Dendritic cell treated with granulocyte-macrophage colony-stimulating factor and Interleukin-4, amounts not matched to agents 40 ng/mL and 50 ng/mL, for 4 days (primary cell): ENCODE measurements around the gene IGFBP7.
"Not testable (repeated sequence)": the region's sequence is repeated elsewhere in the genome, so short reads cannot be mapped to it uniquely, and the experiment has no call there.

Experiments
- H3K27ac Mint-ChIP-seq: one replicate; pipeline ENCODE4 v1.8.0; 2022; ENCODE audit warnings: mild to moderate bottlenecking, mixed read lengths
- H3K27me3 Mint-ChIP-seq: one replicate; pipeline ENCODE4 v1.8.0; 2022; ENCODE audit warnings: mild to moderate bottlenecking, mixed read lengths
- H3K36me3 Mint-ChIP-seq: one replicate; pipeline ENCODE4 v1.8.0; 2022; ENCODE audit warnings: low read depth, mixed read lengths
- H3K4me1 Mint-ChIP-seq: one replicate; pipeline ENCODE4 v1.8.0; 2022; ENCODE audit warnings: low read depth, mixed read lengths
- H3K4me3 Mint-ChIP-seq: one replicate; pipeline ENCODE4 v1.8.0; 2022; ENCODE audit warnings: mild to moderate bottlenecking, moderate library complexity, mixed read lengths
- H3K9me3 Mint-ChIP-seq: one replicate; pipeline ENCODE4 v1.8.0; 2022; ENCODE audit warnings: mixed read lengths
- intact Hi-C: fragments of 100-400 bp; cut with micrococcal nuclease; formaldehyde crosslinking; loops from one replicate; pipeline ENCODE4 v1.15.0; 2022

Gene IGFBP7

GRCh38 chr4:57064811-57065711 is 45.1 kb downstream of the IGFBP7 start:
- no peak overlapping the region for H3K4me3 Mint-ChIP-seq
- H3K27ac Mint-ChIP-seq: no peak overlapping the region
- intact Hi-C loops: no loop called here
- peaks cover 5% of the 10 kb centered on the region for H3K4me1 Mint-ChIP-seq
- H3K9me3 Mint-ChIP-seq: no peaks in the 10 kb centered on the region
- no peaks in the 10 kb centered on the region for H3K36me3 Mint-ChIP-seq
- H3K27me3 Mint-ChIP-seq: no peaks in the 10 kb centered on the region

GRCh38 chr4:57064120-57064519 is 46.1 kb downstream of the IGFBP7 start:
- no peak overlapping the region for H3K4me3 Mint-ChIP-seq
- no peak overlapping the region for H3K27ac Mint-ChIP-seq
- H3K9me3 Mint-ChIP-seq: no peaks in the 10 kb centered on the region
- no peaks in the 10 kb centered on the region for H3K36me3 Mint-ChIP-seq
- no peaks in the 10 kb centered on the region for H3K27me3 Mint-ChIP-seq
- peaks cover 3% of the 10 kb centered on the region for H3K4me1 Mint-ChIP-seq
- intact Hi-C loops: no loop called here

GRCh38 chr4:57063518-57063917 is 46.7 kb downstream of the IGFBP7 start:
- no peaks in the 10 kb centered on the region for H3K36me3 Mint-ChIP-seq
- no peaks in the 10 kb centered on the region for H3K9me3 Mint-ChIP-seq
- H3K27ac Mint-ChIP-seq: no peak overlapping the region
- H3K4me3 Mint-ChIP-seq: no peak overlapping the region
- H3K27me3 Mint-ChIP-seq: no peaks in the 10 kb centered on the region
- no peaks in the 10 kb centered on the region for H3K4me1 Mint-ChIP-seq
- intact Hi-C loops: no loop called here

- intact Hi-C loops: no loop called here
- Mint-ChIP-seq H3K36me3 (no peaks in the 10 kb centered on the region), H3K4me3 (no peak overlapping the region)
Measured at GRCh38 chr4:57061395-57061794, 48.8 kb downstream of the IGFBP7 start.

GRCh38 chr4:57060717-57061067 is 49.5 kb downstream of the IGFBP7 start:
- H3K27ac Mint-ChIP-seq, H3K36me3 Mint-ChIP-seq, H3K27me3 Mint-ChIP-seq, H3K4me1 Mint-ChIP-seq, H3K9me3 Mint-ChIP-seq, H3K4me3 Mint-ChIP-seq, intact Hi-C loops: not testable (repeated sequence)

More at GRCh38 chr4:57061395-57061794, 48.8 kb downstream of the IGFBP7 start:
- H3K4me1 Mint-ChIP-seq: no peaks in the 10 kb centered on the region
- no peak overlapping the region for H3K27ac Mint-ChIP-seq
- H3K27me3 Mint-ChIP-seq: no peaks in the 10 kb centered on the region
- no peaks in the 10 kb centered on the region for H3K9me3 Mint-ChIP-seq

GRCh38 chr4:57059890-57060716 is 50.1 kb downstream of the IGFBP7 start:
- intact Hi-C loops: no loop called here
- Mint-ChIP-seq H3K36me3 (no peaks in the 10 kb centered on the region), H3K4me3 (no peak overlapping the region), H3K4me1 (no peaks in the 10 kb centered on the region), H3K27me3 (no peaks in the 10 kb centered on the region), H3K9me3 (no peaks in the 10 kb centered on the region), H3K27ac (no peak overlapping the region)

- Mint-ChIP-seq H3K4me3 (no peak overlapping the region), H3K27ac (no peak overlapping the region), H3K36me3 (no peaks in the 10 kb centered on the region), H3K9me3 (no peaks in the 10 kb centered on the region), H3K27me3 (no peaks in the 10 kb centered on the region), H3K4me1 (peaks cover 16% of the 10 kb centered on the region)
- intact Hi-C loops: no loop called here
Measured at GRCh38 chr4:57055886-57056285, 54.3 kb downstream of the IGFBP7 start.

- Mint-ChIP-seq H3K27me3 (no peaks in the 10 kb centered on the region), H3K4me1 (peaks cover 19% of the 10 kb centered on the region), H3K27ac (no peak overlapping the region), H3K36me3 (no peaks in the 10 kb centered on the region), H3K4me3 (no peak overlapping the region), H3K9me3 (no peaks in the 10 kb centered on the region)
- intact Hi-C loops: no loop called here
Measured at GRCh38 chr4:57053508-57053907, 56.7 kb downstream of the IGFBP7 start.

- no peaks in the 10 kb centered on the region for H3K27me3 Mint-ChIP-seq
- peaks cover 6% of the 10 kb centered on the region for H3K9me3 Mint-ChIP-seq
- intact Hi-C loops: no loop called here
- H3K4me1 Mint-ChIP-seq: peaks cover 19% of the 10 kb centered on the region
- H3K27ac Mint-ChIP-seq: peak overlapping the region; percentile 76
- H3K36me3 Mint-ChIP-seq: no peaks in the 10 kb centered on the region
- H3K4me3 Mint-ChIP-seq: no peak overlapping the region
Measured at GRCh38 chr4:57051524-57051923, 58.7 kb downstream of the IGFBP7 start.

GRCh38 chr4:57051095-57051494 is 59.1 kb downstream of the IGFBP7 start:
- intact Hi-C loops: no loop called here
- Mint-ChIP-seq H3K36me3 (no peaks in the 10 kb centered on the region), H3K27ac (peak overlapping the region; percentile 76), H3K4me3 (peak overlapping the region; percentile 14), H3K9me3 (peaks cover 6% of the 10 kb centered on the region), H3K4me1 (peaks cover 19% of the 10 kb centered on the region), H3K27me3 (no peaks in the 10 kb centered on the region)

GRCh38 chr4:57048590-57049304 is 61.4 kb downstream of the IGFBP7 start:
- H3K27me3 Mint-ChIP-seq: no peaks in the 10 kb centered on the region
- no peaks in the 10 kb centered on the region for H3K36me3 Mint-ChIP-seq
- intact Hi-C loops: no loop called here
- H3K9me3 Mint-ChIP-seq: peaks cover 6% of the 10 kb centered on the region
- H3K4me1 Mint-ChIP-seq: peaks cover 19% of the 10 kb centered on the region
- no peak overlapping the region for H3K27ac Mint-ChIP-seq
- no peak overlapping the region for H3K4me3 Mint-ChIP-seq

GRCh38 chr4:57047046-57047445 is 63.1 kb downstream of the IGFBP7 start:
- H3K9me3 Mint-ChIP-seq, H3K4me3 Mint-ChIP-seq, H3K36me3 Mint-ChIP-seq, H3K27ac Mint-ChIP-seq, H3K27me3 Mint-ChIP-seq, intact Hi-C loops: not testable (repeated sequence)
- H3K4me1 Mint-ChIP-seq: peaks cover 14% of the 10 kb centered on the region

- Mint-ChIP-seq H3K36me3 (peaks cover 5% of the 10 kb centered on the region), H3K4me3 (no peak overlapping the region)
Measured at GRCh38 chr4:57044996-57045395, 65.2 kb downstream of the IGFBP7 start.

GRCh38 chr4:57044279-57044678 is 65.9 kb downstream of the IGFBP7 start:
- Mint-ChIP-seq H3K4me3 (no peak overlapping the region), H3K9me3 (peaks cover 6% of the 10 kb centered on the region), H3K36me3 (peaks cover 5% of the 10 kb centered on the region), H3K4me1 (no peaks in the 10 kb centered on the region), H3K27ac (no peak overlapping the region), H3K27me3 (no peaks in the 10 kb centered on the region)
- intact Hi-C loops: no loop called here

More at GRCh38 chr4:57044996-57045395, 65.2 kb downstream of the IGFBP7 start:
- intact Hi-C loops: no loop called here
- no peaks in the 10 kb centered on the region for H3K27me3 Mint-ChIP-seq
- no peak overlapping the region for H3K27ac Mint-ChIP-seq
- H3K4me1 Mint-ChIP-seq: no peaks in the 10 kb centered on the region
- peaks cover 6% of the 10 kb centered on the region for H3K9me3 Mint-ChIP-seq
